Stomach (tissue), 4 donors: ENCODE data around the gene NGDN.

Experiments used
- EP300 ChIP-seq: sonication (generic); formaldehyde crosslinking; IDR thresholded peaks from one replicate; pipeline ENCODE4 v1.6.1; 2017; ENCODE audit warnings: antibody characterized with exemption
- POLR2A ChIP-seq, 4 donors: fragments of 450-650 bp; IDR thresholded peaks; one replicate each; pipeline ENCODE4 v1.6.1; 2016; ENCODE audit warnings: antibody characterized with exemption in 4 of 4, control low read depth in 2 of 4, mild to moderate bottlenecking in 1 of 4, moderate library complexity in 1 of 4
- POLR2AphosphoS5 ChIP-seq, 3 donors: sonication (generic); formaldehyde crosslinking; IDR thresholded peaks; one replicate each; pipeline ENCODE4 v1.6.1; 2016; ENCODE audit warnings: antibody characterized with exemption in 3 of 3
- TF ChIP-seq, protein P1 (sequence below), 7 experiments: fragments of 450-650 bp in 4 of 7; fragments of 200-600 bp in 3 of 7; sonication (generic) in 3 of 7; IDR thresholded peaks; one replicate each; pipeline ENCODE4 v1.5.1; 2016 to 2019; ENCODE audit warnings: antibody characterized with exemption in 7 of 7, control low read depth in 2 of 7, mild to moderate bottlenecking in 1 of 7

GRCh38 chr14:23457587-23458445 is 11.7 kb upstream of the NGDN start:
- TF ChIP-seq, protein P1, sequence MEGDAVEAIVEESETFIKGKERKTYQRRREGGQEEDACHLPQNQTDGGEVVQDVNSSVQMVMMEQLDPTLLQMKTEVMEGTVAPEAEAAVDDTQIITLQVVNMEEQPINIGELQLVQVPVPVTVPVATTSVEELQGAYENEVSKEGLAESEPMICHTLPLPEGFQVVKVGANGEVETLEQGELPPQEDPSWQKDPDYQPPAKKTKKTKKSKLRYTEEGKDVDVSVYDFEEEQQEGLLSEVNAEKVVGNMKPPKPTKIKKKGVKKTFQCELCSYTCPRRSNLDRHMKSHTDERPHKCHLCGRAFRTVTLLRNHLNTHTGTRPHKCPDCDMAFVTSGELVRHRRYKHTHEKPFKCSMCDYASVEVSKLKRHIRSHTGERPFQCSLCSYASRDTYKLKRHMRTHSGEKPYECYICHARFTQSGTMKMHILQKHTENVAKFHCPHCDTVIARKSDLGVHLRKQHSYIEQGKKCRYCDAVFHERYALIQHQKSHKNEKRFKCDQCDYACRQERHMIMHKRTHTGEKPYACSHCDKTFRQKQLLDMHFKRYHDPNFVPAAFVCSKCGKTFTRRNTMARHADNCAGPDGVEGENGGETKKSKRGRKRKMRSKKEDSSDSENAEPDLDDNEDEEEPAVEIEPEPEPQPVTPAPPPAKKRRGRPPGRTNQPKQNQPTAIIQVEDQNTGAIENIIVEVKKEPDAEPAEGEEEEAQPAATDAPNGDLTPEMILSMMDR (IDR thresholded peaks at IDR 0.05), result no peak
- no peak for TF ChIP-seq POLR2A (IDR thresholded peaks at IDR 0.05)
- no peak for TF ChIP-seq POLR2AphosphoS5 (IDR thresholded peaks at IDR 0.05)
- no peak for TF ChIP-seq EP300
